Thymus (tissue), 11 donors: Measurements from ENCODE around the gene RNF212. TPM values are rescaled to one million over a fixed set of nuclear protein-coding genes. Genes with fewer than 3 reads are reported as not detected.
"Not testable (repeated sequence)": the region's sequence is repeated elsewhere in the genome, so short reads cannot be mapped to it uniquely, and the experiment has no call there.

Source experiments
- DNase-seq, 9 donors: peaks; one replicate each; pipeline ENCODE4 v3.0.0-alpha.2; 2013; ENCODE audit warnings: low spot score in 9 of 9, low read depth in 6 of 9, missing footprints in 1 of 9
- H3K27ac ChIP-seq, 2 donors: one replicate each; pipeline ENCODE4 v1.5.1; 2013; ENCODE audit warnings: control low read depth in 1 of 2, low read depth in 1 of 2, low read length in 1 of 2, mild to moderate bottlenecking in 1 of 2, moderate library complexity in 1 of 2
- H3K27me3 ChIP-seq, 2 donors: one replicate each; pipeline ENCODE4 v1.5.1; 2013; ENCODE audit warnings: low read length in 1 of 2; ENCODE audit not compliant: control insufficient read depth in 2 of 2, insufficient read depth in 1 of 2
- H3K36me3 ChIP-seq, 2 donors: one replicate each; pipeline ENCODE4 v1.5.1; 2013; ENCODE audit warnings: low read length in 1 of 2, mild to moderate bottlenecking in 1 of 2, moderate library complexity in 1 of 2; ENCODE audit not compliant: control insufficient read depth in 2 of 2, insufficient read depth in 2 of 2
- H3K4me1 ChIP-seq, 2 donors: one replicate each; pipeline ENCODE4 v1.5.1; 2013; ENCODE audit warnings: low read length in 2 of 2; ENCODE audit not compliant: control insufficient read depth in 2 of 2, insufficient read depth in 2 of 2
- H3K4me3 ChIP-seq, 2 donors: one replicate each; pipeline ENCODE4 v1.5.1; 2013; ENCODE audit warnings: low read length in 2 of 2, control low read depth in 1 of 2, mild to moderate bottlenecking in 1 of 2
- H3K9me3 ChIP-seq, 2 donors: one replicate each; pipeline ENCODE4 v1.5.1; 2013; ENCODE audit warnings: low read length in 1 of 2, mild to moderate bottlenecking in 1 of 2; ENCODE audit not compliant: control insufficient read depth in 2 of 2, insufficient read depth in 1 of 2
- WGBS: extraction: QIAGEN DNeasy Blood & Tissue Kit; methylation state at CpG from one replicate; pipeline ENCODE4 v1.1.7; 2013; 5-methylcytosine and 5-hydroxymethylcytosine counted together
- polyA plus RNA-seq: library from polyadenylated mRNA; stranded (reverse); fragments of 200-250 nt; gene quantifications from one replicate; pipeline ENCODE4 v1.2.3, GENCODE V29; 2013
- total RNA-seq: library from RNA; stranded (reverse); fragments of 120-200 nt; gene quantifications from one replicate; pipeline ENCODE4 v1.2.4, GENCODE V29; 2013
- donor health status: healthy.

RNF212 gene
- total and polyA plus RNA-seq, 2 donors: 1.1 to 11.2 TPM

DNA sequence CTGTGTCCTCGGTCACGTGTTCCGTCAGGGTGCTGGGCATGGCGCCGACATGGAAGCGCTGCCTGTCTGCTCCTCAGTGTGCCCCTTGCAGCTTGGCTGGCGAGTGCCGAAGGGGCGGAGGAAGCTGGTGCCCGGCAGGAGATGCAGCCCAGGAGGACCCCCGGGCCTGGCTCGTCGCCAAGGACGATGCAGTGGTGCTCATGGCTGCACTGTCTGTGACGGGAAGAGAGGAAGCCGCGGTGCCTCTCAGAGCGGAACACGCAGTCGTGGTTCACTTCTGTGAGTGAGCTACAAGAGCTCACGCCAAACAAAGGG is 63.8 kb downstream of the RNF212 start:
- Histone ChIP-seq H3K36me3 (no peaks in the 10 kb centered on the region), H3K27ac (no peak overlapping the region), H3K27me3 (peaks cover 5 to 92% of the 10 kb centered on the region in 2 donors), H3K4me1 (no peaks in the 10 kb centered on the region), H3K9me3 (peaks cover 0 to 7% of the 10 kb centered on the region in 2 donors), H3K4me3 (no peak overlapping the region)
- no peak for DNase-seq
- 88% methylated on average over 21 of the region's 21 CpGs for WGBS

DNA sequence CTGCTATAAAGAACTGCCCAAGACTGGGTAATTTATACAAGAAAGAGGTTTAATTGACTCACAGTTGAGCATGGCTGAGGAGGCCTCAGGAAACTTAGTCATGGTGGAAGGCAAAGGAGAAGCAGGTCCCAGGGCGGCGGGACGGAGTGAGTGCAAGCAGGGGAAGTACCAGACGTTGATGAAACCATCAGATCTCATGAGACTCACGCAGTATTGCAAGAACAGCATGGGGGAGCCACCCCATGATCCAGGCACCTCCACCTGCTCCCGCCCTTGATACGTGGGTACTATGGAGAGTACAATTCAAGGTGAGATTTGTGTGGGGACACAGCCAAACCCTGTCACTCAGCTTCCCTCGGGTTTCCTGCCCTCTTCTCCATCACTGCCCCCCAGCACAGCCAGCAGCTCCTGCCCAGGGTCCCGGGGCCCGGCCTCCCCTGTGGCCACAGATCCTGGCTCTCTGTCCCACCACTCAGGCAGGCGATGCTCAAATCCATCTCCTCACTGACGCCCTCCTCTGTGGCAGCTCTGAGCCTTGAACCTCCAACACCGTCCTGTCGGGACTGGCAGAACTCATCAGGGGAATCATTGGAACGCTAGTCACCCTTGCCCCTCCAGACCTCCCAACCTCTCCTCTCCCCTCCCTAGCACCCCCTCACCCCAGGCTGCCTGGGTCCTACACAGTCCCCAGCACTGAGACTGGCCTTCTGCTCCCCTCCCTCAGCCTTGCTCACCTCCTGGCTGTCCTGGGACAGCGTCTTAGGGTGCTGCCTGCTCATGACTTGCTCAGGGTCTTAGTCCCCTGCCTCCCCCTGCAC is 64.4 kb downstream of the RNF212 start:
- H3K4me3 ChIP-seq: no peak overlapping the region
- H3K27ac ChIP-seq: no peak overlapping the region
- 77% methylated on average over 16 of the region's 16 CpGs for WGBS
- H3K36me3 ChIP-seq: no peaks in the 10 kb centered on the region
- H3K9me3 ChIP-seq: peaks cover 0 to 7% of the 10 kb centered on the region in 2 donors
- peaks cover 7 to 97% of the 10 kb centered on the region in 2 donors for H3K27me3 ChIP-seq
- DNase-seq: no peak
- H3K4me1 ChIP-seq: no peaks in the 10 kb centered on the region

DNA sequence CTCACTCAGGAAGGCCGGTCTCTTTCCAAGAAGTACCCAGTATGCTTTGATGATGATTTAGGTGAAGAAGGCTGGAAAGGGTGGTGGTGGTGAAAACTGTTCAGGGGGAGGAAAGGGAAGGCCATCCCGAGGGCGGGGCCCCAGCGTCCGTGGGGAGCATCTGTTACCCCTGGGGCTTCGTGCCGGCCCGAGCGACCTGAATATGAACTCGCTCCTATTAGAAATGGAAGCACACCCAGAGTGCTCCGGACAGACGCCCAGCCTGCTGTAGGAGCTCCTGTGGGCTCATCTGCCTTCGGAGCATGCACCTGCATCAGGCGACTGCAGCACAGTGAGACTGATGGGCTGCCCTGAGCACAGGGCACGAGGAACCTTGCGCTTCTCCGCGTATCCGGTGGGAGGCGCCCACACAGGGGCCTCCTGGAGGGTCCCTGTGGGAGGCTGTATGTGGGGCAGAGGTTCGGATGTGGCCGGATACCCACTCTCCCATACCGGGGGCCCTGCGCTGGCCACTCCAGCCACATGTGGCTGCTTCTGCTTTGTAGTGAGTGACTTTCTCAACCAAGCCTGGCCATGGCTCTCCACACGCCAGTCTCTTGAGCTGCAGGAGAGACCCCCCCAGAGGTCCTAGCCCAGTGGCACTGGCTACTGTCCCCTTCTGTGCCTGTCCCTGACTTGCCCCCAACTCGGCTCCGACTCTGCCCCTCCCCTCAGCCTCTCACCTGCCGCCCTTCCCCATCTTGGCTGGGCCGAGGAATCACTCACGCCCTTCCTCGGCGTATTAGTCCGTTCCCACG is 65.2 kb downstream of the RNF212 start:
- no peak overlapping the region for H3K4me3 ChIP-seq
- 90% methylated on average over 34 of the region's 34 CpGs for WGBS
- no peaks in the 10 kb centered on the region for H3K4me1 ChIP-seq
- DNase-seq: no peak
- no peaks in the 10 kb centered on the region for H3K36me3 ChIP-seq
- no peak overlapping the region for H3K27ac ChIP-seq
- H3K9me3 ChIP-seq: peaks cover 0 to 7% of the 10 kb centered on the region in 2 donors
- peaks cover 7 to 98% of the 10 kb centered on the region in 2 donors for H3K27me3 ChIP-seq

DNA sequence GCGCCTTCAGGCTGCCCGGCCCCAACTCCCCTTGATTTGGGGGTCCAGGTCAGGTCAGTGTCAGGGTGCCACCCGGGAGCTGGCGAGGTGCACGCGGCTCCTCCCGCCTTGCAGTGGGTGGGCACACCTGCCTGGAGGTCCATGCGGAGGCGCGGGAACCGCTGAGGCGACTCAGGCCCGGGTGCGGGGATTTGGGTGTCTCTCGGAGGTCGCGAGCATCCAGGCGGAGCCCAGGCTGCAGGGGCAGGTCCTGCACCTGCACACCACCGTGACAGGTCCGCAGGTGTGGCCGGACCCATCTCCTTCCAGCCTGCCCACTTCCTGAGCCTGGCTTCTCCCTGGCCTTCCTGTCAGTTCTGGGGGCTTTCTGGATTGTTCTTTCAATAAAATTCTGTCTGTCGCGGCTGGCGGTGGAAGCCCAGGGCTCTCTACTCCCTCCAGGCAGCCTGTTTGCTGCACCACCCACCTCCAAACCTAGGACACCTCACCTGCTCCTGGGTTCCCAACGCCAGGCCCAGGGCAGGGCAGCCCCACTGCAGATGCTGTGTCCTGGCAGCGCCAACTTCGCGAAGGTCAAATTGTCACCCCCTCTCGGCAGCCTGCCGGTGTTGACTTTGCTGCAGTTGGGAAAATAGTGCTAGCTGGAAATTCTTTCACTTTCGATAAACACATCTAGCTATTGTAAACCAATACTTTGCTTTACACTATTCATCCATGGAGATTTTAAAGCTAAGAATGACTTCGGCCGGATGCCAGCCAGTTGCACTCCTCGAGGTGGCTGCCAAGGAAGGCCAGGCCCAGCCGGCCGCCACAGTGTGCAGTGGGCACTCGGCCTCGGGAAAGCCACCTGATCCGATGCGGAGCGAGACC is 66.0 kb downstream of the RNF212 start:
- Histone ChIP-seq H3K36me3 (no peaks in the 10 kb centered on the region), H3K27ac (no peak overlapping the region), H3K4me1 (no peaks in the 10 kb centered on the region), H3K4me3 (no peak overlapping the region), H3K27me3 (peaks cover 7 to 90% of the 10 kb centered on the region in 2 donors), H3K9me3 (peaks cover 0 to 7% of the 10 kb centered on the region in 2 donors)
- DNase-seq: no peak
- WGBS: 79% methylated on average over 41 of the region's 41 CpGs

DNA sequence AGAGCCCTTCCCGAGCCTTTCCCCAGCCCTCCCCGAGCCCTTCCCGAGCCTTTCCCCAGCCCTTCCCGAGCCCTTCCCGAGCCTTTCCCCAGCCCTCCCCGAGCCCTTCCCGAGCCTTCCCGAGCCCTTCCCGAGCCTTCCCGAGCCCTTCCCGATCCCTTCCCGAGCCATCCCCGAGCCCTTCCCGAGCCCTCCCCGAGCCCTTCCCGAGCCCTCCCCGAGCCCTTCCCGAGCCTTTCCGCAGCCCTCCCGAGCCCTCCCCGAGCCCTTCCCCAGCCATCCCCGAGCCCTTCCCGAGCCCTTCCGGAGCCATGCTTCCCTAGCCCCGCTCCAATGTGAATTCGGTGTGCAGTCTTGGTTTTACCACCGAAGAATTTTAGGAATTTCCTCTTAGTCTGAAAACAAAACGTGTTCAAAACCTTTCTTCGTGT is 66.8 kb downstream of the RNF212 start:
- peaks cover 6 to 83% of the 10 kb centered on the region in 2 donors for H3K27me3 ChIP-seq
- DNase-seq, H3K4me1 ChIP-seq, H3K9me3 ChIP-seq, H3K27ac ChIP-seq, H3K4me3 ChIP-seq, H3K36me3 ChIP-seq: not testable (repeated sequence)
- WGBS: 27% methylated on average over 29 of the region's 29 CpGs

DNA sequence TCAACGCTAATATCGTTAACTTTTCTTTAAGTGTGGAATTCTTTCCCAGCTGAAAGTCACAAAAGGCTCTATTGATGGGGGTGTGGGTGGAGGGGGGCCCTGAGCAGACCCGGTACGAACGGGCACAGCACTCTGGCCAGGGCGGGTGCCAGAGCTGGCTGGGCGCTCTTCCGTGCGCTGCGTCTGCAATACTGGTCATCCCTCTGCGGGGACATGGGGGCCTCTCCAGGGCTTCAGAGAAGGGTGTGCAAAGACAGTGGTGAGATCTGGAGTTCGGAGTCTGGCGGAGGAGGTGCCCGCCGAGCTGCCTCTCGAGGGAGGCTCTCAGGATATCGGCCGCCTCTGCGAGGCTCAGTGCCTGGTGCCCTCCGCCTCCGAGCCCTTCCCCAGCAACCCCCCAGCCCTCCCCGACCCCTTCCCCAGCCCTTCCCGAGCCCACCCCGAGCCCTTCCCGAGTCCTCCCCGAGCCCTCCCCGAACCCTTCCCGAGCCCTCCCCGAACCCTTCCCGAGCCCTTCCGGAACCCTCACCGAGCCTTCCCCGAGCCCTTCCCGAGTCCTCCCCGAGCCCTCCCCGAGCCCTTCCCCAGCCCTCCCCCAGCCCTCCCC is 67.7 kb downstream of the RNF212 start:
- H3K4me1 ChIP-seq: no peaks in the 10 kb centered on the region

DNA sequence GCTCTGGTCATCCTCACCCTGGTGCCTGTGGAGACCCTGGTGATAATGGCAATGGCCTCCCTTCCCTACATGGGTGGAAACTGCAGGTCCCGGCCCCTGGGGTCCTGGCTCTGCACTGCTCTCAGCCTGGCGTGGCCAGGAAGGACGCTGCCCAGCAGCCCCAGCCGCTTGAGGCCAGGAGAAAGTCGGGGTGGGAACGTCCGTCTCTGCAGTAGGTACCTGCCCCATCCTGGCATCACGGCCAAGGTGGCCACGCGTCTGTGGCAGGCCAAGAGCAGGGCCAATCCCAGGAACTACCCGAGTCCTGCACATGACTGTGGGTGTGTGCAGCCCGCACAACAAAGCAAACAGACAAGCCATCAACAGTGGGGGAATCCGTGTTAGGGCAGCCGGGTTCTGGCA is 68.2 kb downstream of the RNF212 start:
- DNase-seq: no peak
- H3K4me1 ChIP-seq: no peaks in the 10 kb centered on the region
- peaks cover 0 to 3% of the 10 kb centered on the region in 2 donors for H3K9me3 ChIP-seq
- 90% methylated on average over 14 of the region's 14 CpGs for WGBS
- no peaks in the 10 kb centered on the region for H3K36me3 ChIP-seq
- peaks cover 6 to 69% of the 10 kb centered on the region in 2 donors for H3K27me3 ChIP-seq
- no peak overlapping the region for H3K27ac ChIP-seq
- H3K4me3 ChIP-seq: no peak overlapping the region

More for the DNA sequence above, 67.7 kb downstream of the RNF212 start:
- H3K4me3 ChIP-seq: no peak overlapping the region
- H3K9me3 ChIP-seq: peaks cover 0 to 3% of the 10 kb centered on the region in 2 donors
- H3K27ac ChIP-seq: no peak overlapping the region
- WGBS: 85% methylated on average over 36 of the region's 36 CpGs
- no peaks in the 10 kb centered on the region for H3K36me3 ChIP-seq
- H3K27me3 ChIP-seq: peaks cover 6 to 74% of the 10 kb centered on the region in 2 donors
- no peak for DNase-seq

DNA sequence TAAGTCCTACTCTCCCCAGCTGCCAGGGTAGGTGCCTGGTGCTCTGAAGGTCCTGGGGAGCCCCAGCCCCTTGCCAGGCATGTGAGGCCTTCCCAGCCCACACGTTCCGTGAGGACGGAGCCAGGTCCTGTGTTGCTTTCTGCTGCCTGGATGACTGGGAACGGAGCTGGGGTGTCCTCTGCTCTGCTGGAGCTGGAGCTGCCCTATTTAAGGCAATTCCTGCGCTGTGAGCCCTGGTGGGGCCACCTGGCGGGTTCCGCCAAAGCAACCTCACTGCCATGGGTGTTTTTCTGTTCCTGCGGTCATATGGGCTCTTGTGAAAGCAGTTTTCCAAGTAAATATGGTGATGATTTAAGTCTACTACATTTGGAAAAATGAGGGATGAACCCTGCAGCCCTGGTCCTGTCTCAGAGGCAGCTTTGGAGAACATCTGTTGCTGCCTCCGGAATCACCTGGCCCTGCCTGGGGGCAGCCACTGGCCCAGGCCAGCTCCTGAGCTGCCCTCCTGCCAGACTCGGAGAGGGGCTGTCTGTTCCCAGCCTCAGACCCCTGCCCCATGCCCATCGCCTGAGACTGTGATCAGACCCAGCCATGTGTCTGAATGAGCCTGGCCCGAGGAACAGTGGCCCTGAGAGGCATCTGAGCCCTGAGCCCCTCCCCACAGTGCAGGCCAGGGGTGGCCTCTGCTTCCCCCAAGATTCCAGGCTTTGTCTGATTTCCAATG is 68.7 kb downstream of the RNF212 start:
- Histone ChIP-seq H3K4me1 (no peaks in the 10 kb centered on the region), H3K4me3 (no peak overlapping the region), H3K36me3 (no peaks in the 10 kb centered on the region), H3K9me3 (peaks cover 0 to 3% of the 10 kb centered on the region in 2 donors), H3K27me3 (peaks cover 6 to 63% of the 10 kb centered on the region in 2 donors), H3K27ac (no peak overlapping the region)
- DNase-seq: no peak
- 92% methylated on average over 12 of the region's 12 CpGs for WGBS
